HG02973 (cell line): Measurements from ENCODE around the gene THSD4.
"Not testable (repeated sequence)": the region's sequence is repeated elsewhere in the genome, so short reads cannot be mapped to it uniquely, and the experiment has no call there.

Source experiments
- ATAC-seq: cut with Tn5 transposase; IDR thresholded peaks from one replicate; pipeline ENCODE4 v1.9.1; 2021; ENCODE audit warnings: moderate library complexity; ENCODE audit not compliant: unreplicated experiment

Gene THSD4

DNA sequence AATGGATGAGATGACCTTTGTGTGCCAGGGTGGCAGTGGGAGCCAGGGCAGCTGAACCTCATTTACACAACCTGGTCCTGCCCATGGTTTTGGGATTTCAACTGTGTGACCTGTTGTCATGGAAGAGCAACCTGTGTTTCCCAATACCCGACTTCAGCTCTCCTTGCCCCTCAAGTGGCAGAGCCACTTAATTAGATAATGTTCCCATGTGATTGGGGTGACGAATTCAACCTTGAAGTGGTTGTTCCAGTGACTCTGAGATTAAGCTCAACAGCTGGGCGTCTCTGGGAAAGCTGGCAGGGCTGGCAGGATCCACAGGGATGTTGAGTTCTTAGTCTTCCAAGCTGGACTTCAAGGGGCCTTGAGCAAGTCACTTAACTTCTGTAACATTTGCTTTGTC, 71.0 kb downstream of the THSD4 start:
- ATAC-seq = no peak

DNA sequence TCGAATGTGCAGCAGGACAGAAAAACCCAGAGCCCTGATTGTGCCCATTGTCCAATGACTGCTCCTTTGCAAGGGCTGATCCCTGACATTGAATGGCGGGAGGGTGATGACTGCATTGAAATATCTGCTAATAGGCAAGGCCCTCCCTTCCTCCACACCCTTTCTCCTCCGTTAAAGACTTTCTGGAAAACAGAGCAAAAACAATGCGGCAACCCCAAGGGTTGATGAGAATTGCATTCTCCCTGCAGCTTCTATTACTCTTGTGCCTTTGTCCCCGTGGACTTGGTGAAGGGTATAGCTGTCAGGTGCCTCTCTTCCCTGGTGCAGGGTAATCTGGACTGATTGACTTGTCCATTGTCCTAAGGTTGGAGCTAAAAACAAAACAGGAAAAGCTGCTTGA, 71.8 kb downstream of the THSD4 start:
- no peak for ATAC-seq

- no peak for ATAC-seq
Measured at GRCh38 chr15:71187526-71187925, 72.3 kb downstream of the THSD4 start.

DNA sequence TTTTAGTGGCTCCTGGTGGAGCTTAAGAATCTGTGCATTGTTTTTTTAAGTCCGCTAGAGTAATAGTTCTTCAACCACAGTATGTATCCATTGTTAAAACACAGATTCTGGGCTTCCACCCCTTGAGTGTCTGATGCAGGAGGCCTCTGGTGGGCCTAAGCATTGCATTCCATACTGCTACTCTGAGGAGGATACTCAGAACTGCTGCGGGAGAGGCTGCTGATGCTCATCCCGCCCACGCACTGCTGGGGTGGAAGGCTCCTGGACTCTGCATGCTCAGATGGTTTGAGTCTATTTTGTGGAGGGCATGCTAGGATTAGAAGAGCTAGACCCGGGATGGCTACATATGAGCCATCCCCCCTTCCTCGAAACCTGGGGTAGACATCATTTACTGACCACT, 74.4 kb downstream of the THSD4 start:
- no peak for ATAC-seq

DNA sequence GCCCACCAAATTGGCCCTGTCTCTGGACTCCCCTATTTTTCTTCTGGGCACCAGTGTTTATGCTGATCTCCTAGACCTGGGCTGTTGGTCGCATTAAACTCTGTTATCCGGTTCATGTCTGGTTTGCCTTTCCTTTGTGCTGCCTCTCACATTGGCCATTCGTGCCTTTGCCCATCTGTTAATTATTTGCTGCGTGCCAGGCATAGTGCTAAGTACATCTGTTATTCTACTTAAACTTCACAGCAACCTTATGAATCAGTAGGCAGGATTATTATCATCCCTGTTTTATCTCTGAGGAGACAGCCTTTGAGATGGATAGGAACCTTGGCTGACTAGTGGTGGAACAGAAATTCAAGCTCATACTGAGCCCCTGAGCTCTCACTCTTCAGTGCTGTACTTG, 76.0 kb downstream of the THSD4 start:
- ATAC-seq = no peak

DNA sequence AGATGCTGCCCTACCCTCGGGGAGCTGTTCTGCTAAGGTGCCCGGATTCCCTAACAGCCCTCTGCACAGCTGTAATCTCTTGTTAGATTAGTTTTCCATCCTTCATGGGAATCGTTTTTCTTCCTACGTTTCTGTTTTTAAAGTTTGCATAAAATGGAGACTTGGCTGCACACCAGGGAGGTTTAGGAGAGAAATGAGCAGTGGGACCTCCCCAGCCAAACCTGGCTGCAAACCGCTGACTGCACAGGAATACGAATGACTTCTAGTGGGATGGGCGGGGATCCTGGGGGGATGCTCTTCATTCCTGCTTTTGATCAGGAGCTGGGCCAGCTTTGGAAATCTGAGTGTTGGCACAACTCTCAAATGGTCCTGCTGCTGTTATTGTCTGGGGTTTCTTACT, 77.5 kb downstream of the THSD4 start:
- ATAC-seq = no peak

DNA sequence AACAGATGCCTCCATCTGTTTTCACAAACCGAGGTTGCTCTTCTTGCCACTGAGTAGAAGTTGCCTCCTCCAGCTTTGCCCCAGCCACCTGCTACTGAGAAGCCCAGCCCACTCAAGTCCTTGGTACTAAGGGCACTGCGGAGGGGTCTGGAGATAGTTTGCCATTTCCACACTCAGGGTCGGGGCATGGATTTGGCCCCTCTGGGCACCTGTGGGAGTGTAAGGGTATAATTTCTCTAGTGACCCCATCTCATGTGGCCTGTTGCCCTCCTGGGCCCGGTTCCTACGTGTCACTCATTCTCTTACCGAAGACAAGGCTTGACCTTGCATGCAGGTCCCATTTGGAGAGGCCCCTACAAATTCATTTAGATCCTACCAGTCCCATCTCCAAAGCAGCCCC, 79.0 kb downstream of the THSD4 start:
- ATAC-seq = no peak

GRCh38 chr15:71195242-71195641, 80.0 kb downstream of the THSD4 start:
- no peak for ATAC-seq

GRCh38 chr15:71197620-71198019, 82.3 kb downstream of the THSD4 start:
- no peak for ATAC-seq

- ATAC-seq = no peak
Measured at GRCh38 chr15:71198846-71199245, 83.6 kb downstream of the THSD4 start.

GRCh38 chr15:71199384-71200351, 84.4 kb downstream of the THSD4 start:
- no peak for ATAC-seq

DNA sequence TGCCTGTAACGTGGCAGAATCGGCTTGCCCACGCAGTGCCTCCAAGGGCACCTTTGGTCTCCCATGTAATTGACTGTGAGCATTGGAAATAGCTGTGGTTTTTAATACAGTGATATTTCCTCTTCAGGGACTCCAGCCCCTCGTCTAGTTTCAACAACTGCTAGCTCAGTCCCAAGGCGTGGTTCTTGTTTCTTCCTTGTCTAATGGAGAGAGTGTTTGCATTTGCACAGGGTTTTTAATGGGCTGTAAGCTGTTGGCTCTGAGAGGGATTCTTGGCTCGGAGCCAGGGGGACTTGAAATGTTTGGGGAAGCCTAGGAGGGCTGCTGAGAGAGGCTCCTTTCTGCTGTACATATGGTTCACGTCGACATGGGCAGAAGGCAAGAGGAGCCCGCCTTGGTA, 86.2 kb downstream of the THSD4 start:
- ATAC-seq = no peak

GRCh38 chr15:71202712-71203111, 87.4 kb downstream of the THSD4 start:
- no peak for ATAC-seq

DNA sequence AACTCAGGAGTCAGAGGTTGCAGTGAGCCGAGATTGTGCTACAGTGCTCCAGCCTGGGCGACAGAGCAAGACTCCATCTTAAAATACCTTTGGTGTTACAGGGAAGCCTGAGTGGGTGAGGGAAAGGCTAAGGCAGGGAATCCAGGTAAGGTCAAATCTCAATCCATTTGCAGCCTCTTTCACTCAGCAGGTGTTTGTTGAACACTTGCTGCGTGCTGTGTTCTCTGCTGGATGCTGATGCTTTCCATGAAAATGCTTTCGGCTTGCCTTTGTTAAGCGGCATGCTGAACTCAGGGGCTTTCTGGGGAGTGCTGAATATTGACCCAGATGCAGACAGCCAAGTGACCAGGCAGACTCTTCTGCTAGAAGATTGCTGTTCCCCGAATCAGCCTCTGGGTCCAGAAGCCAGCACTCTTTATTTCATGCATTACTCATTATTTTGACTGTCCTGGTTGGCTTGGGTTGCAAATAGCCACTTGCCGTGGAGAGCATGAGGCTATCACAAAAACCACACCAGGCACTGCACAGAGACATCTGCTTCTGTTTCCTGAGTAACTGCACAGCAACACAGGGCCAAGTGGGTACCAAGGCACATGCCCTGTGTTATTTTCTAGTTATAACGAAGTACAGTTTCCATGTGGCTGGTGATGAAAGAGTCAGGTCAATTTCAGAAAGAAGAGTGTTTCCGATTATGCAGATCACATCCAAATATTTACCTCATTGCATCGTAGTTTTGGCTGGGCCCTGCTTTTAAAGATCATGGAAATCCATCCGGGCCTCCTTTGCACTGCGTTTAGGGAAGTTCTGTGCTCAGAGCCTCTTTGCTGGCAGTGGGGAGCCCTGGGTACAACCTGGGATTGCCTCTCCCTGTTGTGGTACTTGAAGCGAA, 88.6 kb downstream of the THSD4 start:
- ATAC-seq = no peak

GRCh38 chr15:71207141-71207540, 91.9 kb downstream of the THSD4 start:
- no peak for ATAC-seq

DNA sequence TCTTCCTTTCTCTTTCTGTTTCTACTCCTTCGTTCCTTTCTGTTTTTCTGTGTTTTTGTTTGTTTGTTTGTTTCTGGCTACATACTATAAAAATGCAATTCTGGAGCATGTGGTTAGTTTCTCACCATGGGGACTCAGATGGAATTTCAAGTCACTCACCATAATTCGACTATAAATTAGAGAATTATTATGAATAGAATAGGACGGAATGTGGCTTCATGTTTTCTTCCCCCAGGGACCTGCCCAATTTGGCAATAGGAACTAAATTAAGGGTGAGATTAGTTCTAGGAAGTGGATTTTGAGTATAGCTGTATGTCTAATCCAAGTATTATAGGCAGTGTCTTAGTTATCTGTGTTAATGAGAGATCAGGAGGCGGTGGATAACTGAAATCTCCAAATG, 96.9 kb downstream of the THSD4 start:
- no peak for ATAC-seq

DNA sequence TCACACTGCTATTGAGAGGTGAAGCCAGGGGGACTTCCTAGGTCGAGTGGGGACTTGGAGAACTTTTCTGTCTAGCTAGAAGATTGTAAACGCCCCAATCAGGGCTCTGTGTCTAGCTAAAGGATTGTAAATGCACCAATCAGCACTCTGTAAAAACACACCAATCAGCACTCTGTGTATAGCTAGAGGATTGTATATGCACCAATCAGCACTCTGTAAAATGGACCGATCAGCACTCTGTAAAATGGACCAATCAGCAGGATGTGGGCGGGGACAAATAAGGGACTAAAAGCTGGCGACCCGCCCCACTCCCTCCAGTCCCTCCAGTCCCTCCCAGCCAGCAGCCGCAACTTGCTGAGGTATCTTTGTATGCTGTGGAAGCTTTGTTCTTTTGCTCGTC, 98.7 kb downstream of the THSD4 start:
- not testable (repeated sequence) for ATAC-seq

- no peak for ATAC-seq
Measured at GRCh38 chr15:71215126-71215894, 100.0 kb downstream of the THSD4 start.

GRCh38 chr15:71218272-71218805, 103.1 kb downstream of the THSD4 start:
- ATAC-seq = no peak

GRCh38 chr15:71219101-71219500, 103.8 kb downstream of the THSD4 start:
- ATAC-seq = no peak

GRCh38 chr15:71219645-71220044, 104.4 kb downstream of the THSD4 start:
- no peak for ATAC-seq
